ENCODE data around the gene COL6A2.

- TF ChIP-seq, protein P1, sequence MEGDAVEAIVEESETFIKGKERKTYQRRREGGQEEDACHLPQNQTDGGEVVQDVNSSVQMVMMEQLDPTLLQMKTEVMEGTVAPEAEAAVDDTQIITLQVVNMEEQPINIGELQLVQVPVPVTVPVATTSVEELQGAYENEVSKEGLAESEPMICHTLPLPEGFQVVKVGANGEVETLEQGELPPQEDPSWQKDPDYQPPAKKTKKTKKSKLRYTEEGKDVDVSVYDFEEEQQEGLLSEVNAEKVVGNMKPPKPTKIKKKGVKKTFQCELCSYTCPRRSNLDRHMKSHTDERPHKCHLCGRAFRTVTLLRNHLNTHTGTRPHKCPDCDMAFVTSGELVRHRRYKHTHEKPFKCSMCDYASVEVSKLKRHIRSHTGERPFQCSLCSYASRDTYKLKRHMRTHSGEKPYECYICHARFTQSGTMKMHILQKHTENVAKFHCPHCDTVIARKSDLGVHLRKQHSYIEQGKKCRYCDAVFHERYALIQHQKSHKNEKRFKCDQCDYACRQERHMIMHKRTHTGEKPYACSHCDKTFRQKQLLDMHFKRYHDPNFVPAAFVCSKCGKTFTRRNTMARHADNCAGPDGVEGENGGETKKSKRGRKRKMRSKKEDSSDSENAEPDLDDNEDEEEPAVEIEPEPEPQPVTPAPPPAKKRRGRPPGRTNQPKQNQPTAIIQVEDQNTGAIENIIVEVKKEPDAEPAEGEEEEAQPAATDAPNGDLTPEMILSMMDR (IDR thresholded peaks at IDR 0.05; ENCODE audit: low read depth, low read length, poor library complexity, severe bottlenecking), result no peak
- TF ChIP-seq EZH2phosphoT487 (IDR thresholded peaks at IDR 0.05; ENCODE audit: borderline replicate concordance, low read length), result no peak
These were observed 30.4 kb downstream of the COL6A2 start for GRCh38 chr21:46128106-46128932.

Data from DOHH2 (cell line).